Mesendoderm (in vitro differentiated cells): Measurements from ENCODE around the gene GPM6B.

ENCODE experiments used
- DNase-seq: peaks from one replicate; pipeline ENCODE4 v3.0.0; 2013
- H2AK5ac ChIP-seq: 2 replicates; pipeline ENCODE4 v1.6.1; 2013; ENCODE audit warnings: low read length, inconsistent platforms
- H2BK120ac ChIP-seq: 2 replicates; pipeline ENCODE4 v1.6.1; 2013; ENCODE audit warnings: low read depth, mild to moderate bottlenecking, low read length, moderate library complexity, mixed read lengths
- H2BK15ac ChIP-seq: replicated peaks from 2 replicates; pipeline ENCODE4 v1.6.1; 2013; ENCODE audit warnings: low read depth, mild to moderate bottlenecking, moderate library complexity
- H2BK5ac ChIP-seq: 2 replicates; pipeline ENCODE4 v1.6.1; 2013; ENCODE audit warnings: low read length, inconsistent platforms
- H3K18ac ChIP-seq: 2 replicates; pipeline ENCODE4 v1.6.1; 2013; ENCODE audit warnings: mild to moderate bottlenecking, low read length, mixed read lengths
- H3K23ac ChIP-seq: one replicate; pipeline ENCODE4 v1.6.1; 2013; ENCODE audit warnings: low read length
- H3K27ac ChIP-seq: 2 replicates; pipeline ENCODE4 v1.5.1; 2013; ENCODE audit warnings: low read depth, mild to moderate bottlenecking, inconsistent platforms, low read length, moderate library complexity
- H3K27me3 ChIP-seq: 2 replicates; pipeline ENCODE4 v1.6.1; 2013; ENCODE audit warnings: low read length, control low read depth, mild to moderate bottlenecking, inconsistent platforms; ENCODE audit not compliant: insufficient read depth, poor library complexity
- H3K36me3 ChIP-seq: 2 replicates; pipeline ENCODE4 v1.6.1; 2013; ENCODE audit warnings: low read length, inconsistent platforms; ENCODE audit not compliant: control insufficient read depth, insufficient read depth
- H3K4ac ChIP-seq: one replicate; pipeline ENCODE4 v1.6.1; 2013; ENCODE audit warnings: low read depth, mild to moderate bottlenecking, low read length, moderate library complexity
- H3K4me1 ChIP-seq: 2 replicates; pipeline ENCODE4 v1.6.1; 2013; ENCODE audit warnings: low read depth, low read length, inconsistent platforms; ENCODE audit not compliant: control insufficient read depth
- H3K4me2 ChIP-seq: 2 replicates; pipeline ENCODE4 v1.6.1; 2013; ENCODE audit warnings: low read length
- H3K4me3 ChIP-seq: 2 replicates; pipeline ENCODE4 v1.5.1; 2013; ENCODE audit warnings: mild to moderate bottlenecking, low read length
- H3K56ac ChIP-seq: one replicate; pipeline ENCODE4 v1.6.1; 2013; ENCODE audit warnings: low read length
- H3K79me1 ChIP-seq: 2 replicates; pipeline ENCODE4 v1.6.1; 2013; ENCODE audit warnings: low read length, inconsistent platforms
- H3K79me2 ChIP-seq: 2 replicates; pipeline ENCODE4 v1.6.1; 2013; ENCODE audit warnings: mild to moderate bottlenecking, low read length; ENCODE audit not compliant: control insufficient read depth, insufficient read depth
- H3K9ac ChIP-seq: 2 replicates; pipeline ENCODE4 v1.6.1; 2013; ENCODE audit warnings: low read length, inconsistent platforms
- H4K5ac ChIP-seq: one replicate; pipeline ENCODE4 v1.6.1; 2013; ENCODE audit warnings: low read length
- H4K8ac ChIP-seq: one replicate; pipeline ENCODE4 v1.6.1; 2013; ENCODE audit warnings: low read depth, mild to moderate bottlenecking, control low read depth, low read length, moderate library complexity
- WGBS: extraction: QIAGEN DNeasy Blood & Tissue Kit; methylation state at CpG from one replicate; pipeline ENCODE4 v1.1.7; 2013; ENCODE audit warnings: low lambda C conversion rate, missing lambda C conversion rate; ENCODE audit not compliant: insufficient coverage; ENCODE audit errors: extremely low coverage; 5-methylcytosine and 5-hydroxymethylcytosine counted together

Gene GPM6B

DNA sequence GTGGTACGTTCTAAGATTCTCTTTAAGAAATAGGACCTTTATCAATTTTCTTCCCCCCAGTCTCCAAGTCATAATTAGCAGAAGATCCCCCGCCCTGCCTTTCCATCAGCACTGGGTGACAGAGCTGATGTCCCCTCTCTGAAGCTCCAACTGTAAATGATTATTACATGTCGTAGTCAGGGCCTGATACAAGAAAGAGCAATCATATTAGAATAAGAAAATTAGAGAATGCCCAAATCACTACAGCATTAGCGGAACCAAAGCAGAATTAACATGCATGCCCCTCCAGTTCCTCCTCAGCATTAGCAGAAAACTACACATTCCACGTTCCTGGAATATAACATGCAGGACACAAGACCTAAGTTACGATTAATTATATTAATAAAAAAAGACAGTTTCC, 717 bp downstream of the GPM6B start:
- no CpG with 5 or more reads among the region's 6 CpGs for WGBS
- H3K23ac ChIP-seq, result no peak overlapping the region
- H2BK15ac ChIP-seq, result no peak overlapping the region
- H3K56ac ChIP-seq, result no peak overlapping the region
- no peak overlapping the region for H2BK5ac ChIP-seq
- no peak overlapping the region for H4K8ac ChIP-seq
- H3K4me2 ChIP-seq, result no peak overlapping the region
- no peaks in the 10 kb centered on the region for H3K4me1 ChIP-seq
- H3K27me3 ChIP-seq, result no peaks in the 10 kb centered on the region
- H3K4me3 ChIP-seq, result no peak overlapping the region
- no peak overlapping the region for H3K4ac ChIP-seq
- no peaks in the 10 kb centered on the region for H3K79me1 ChIP-seq
- H4K5ac ChIP-seq, result no peak overlapping the region
- H3K36me3 ChIP-seq, result no peaks in the 10 kb centered on the region
- no peak overlapping the region for H3K9ac ChIP-seq
- H3K79me2 ChIP-seq, result no peaks in the 10 kb centered on the region
- no peak overlapping the region for H2BK120ac ChIP-seq
- DNase-seq, result no peak
- H2AK5ac ChIP-seq, result no peak overlapping the region
- no peak overlapping the region for H3K18ac ChIP-seq
- no peak overlapping the region for H3K27ac ChIP-seq

GRCh38 chrX:13815664-13816063, 1.2 kb downstream of the GPM6B start:
- H3K27me3 ChIP-seq, result no peaks in the 10 kb centered on the region
- H2BK15ac ChIP-seq, result no peak overlapping the region
- no peak overlapping the region for H4K5ac ChIP-seq
- H4K8ac ChIP-seq, result no peak overlapping the region
- H3K4me1 ChIP-seq, result no peaks in the 10 kb centered on the region
- no peak overlapping the region for H3K27ac ChIP-seq
- H3K23ac ChIP-seq, result no peak overlapping the region
- no peak overlapping the region for H3K4ac ChIP-seq
- no peak overlapping the region for H2BK5ac ChIP-seq
- no peak overlapping the region for H3K4me2 ChIP-seq
- H2BK120ac ChIP-seq, result no peak overlapping the region
- no peak overlapping the region for H3K56ac ChIP-seq
- no peak for DNase-seq
- WGBS, result no CpG with 5 or more reads among the region's 7 CpGs
- H2AK5ac ChIP-seq, result no peak overlapping the region
- H3K36me3 ChIP-seq, result no peaks in the 10 kb centered on the region
- no peak overlapping the region for H3K9ac ChIP-seq
- no peak overlapping the region for H3K4me3 ChIP-seq
- no peak overlapping the region for H3K18ac ChIP-seq
- no peaks in the 10 kb centered on the region for H3K79me1 ChIP-seq
- H3K79me2 ChIP-seq, result no peaks in the 10 kb centered on the region

- Histone ChIP-seq H3K27ac (no peak overlapping the region), H2BK15ac (no peak overlapping the region)
- DNase-seq, result no peak
Measured at GRCh38 chrX:13808865-13809264, 8.0 kb downstream of the GPM6B start.

GRCh38 chrX:13808293-13808692, 8.6 kb downstream of the GPM6B start:
- no CpG with 5 or more reads among the region's 4 CpGs for WGBS
- Histone ChIP-seq H2AK5ac (no peak overlapping the region), H3K27me3 (no peaks in the 10 kb centered on the region), H4K8ac (no peak overlapping the region), H3K27ac (no peak overlapping the region), H2BK5ac (no peak overlapping the region), H3K18ac (no peak overlapping the region), H3K4me1 (no peaks in the 10 kb centered on the region), H3K79me1 (no peaks in the 10 kb centered on the region), H2BK15ac (no peak overlapping the region), H3K4me3 (no peak overlapping the region), H3K56ac (no peak overlapping the region), H3K36me3 (no peaks in the 10 kb centered on the region), H3K4ac (no peak overlapping the region), H3K79me2 (no peaks in the 10 kb centered on the region), H3K4me2 (no peak overlapping the region), H3K23ac (no peak overlapping the region), H2BK120ac (no peak overlapping the region), H4K5ac (no peak overlapping the region), H3K9ac (no peak overlapping the region)
- DNase-seq, result no peak

More at GRCh38 chrX:13808865-13809264, 8.0 kb downstream of the GPM6B start:
- H4K8ac ChIP-seq, result no peak overlapping the region
- no peaks in the 10 kb centered on the region for H3K36me3 ChIP-seq
- H2AK5ac ChIP-seq, result no peak overlapping the region
- no peak overlapping the region for H2BK5ac ChIP-seq
- no peaks in the 10 kb centered on the region for H3K4me1 ChIP-seq
- no peaks in the 10 kb centered on the region for H3K79me1 ChIP-seq
- no peak overlapping the region for H2BK120ac ChIP-seq
- H3K4ac ChIP-seq, result no peak overlapping the region
- no peak overlapping the region for H4K5ac ChIP-seq
- no peak overlapping the region for H3K18ac ChIP-seq
- no peak overlapping the region for H3K9ac ChIP-seq
- H3K79me2 ChIP-seq, result no peaks in the 10 kb centered on the region
- H3K56ac ChIP-seq, result no peak overlapping the region
- H3K27me3 ChIP-seq, result no peaks in the 10 kb centered on the region
- H3K4me3 ChIP-seq, result no peak overlapping the region
- no peak overlapping the region for H3K23ac ChIP-seq
- H3K4me2 ChIP-seq, result no peak overlapping the region

DNA sequence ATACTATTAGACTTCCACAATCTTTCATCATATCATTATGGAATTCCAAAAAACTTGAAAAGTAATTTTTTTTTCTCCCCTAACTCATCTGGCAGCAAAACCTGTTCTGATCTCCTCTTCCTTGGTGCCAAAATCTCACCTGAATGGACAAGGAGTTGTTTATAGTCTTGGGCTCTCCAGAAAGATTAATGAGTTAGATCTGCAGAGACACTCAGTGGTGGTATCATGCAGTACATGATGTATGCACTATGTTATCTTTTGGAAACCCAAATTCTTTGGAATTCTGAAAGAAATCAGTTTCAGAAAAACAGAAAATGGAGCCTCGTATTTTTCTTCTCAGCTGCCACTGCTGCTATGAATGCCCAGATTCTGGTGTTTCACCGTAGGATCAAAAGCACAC, 11.7 kb downstream of the GPM6B start:
- no peak overlapping the region for H3K4ac ChIP-seq
- whole genome bisulfite sequencing, result no CpG with 5 or more reads among the region's 2 CpGs
- H3K9ac ChIP-seq, result no peak overlapping the region
- H3K4me3 ChIP-seq, result no peak overlapping the region
- H3K23ac ChIP-seq, result no peak overlapping the region
- no peak overlapping the region for H2BK5ac ChIP-seq
- H3K27me3 ChIP-seq, result no peaks in the 10 kb centered on the region
- no peaks in the 10 kb centered on the region for H3K79me2 ChIP-seq
- H3K4me1 ChIP-seq, result peaks cover 3% of the 10 kb centered on the region
- H3K18ac ChIP-seq, result no peak overlapping the region
- no peaks in the 10 kb centered on the region for H3K36me3 ChIP-seq
- no peak overlapping the region for H4K8ac ChIP-seq
- H2BK120ac ChIP-seq, result no peak overlapping the region
- no peaks in the 10 kb centered on the region for H3K79me1 ChIP-seq
- H3K56ac ChIP-seq, result no peak overlapping the region
- no peak overlapping the region for H4K5ac ChIP-seq
- H3K4me2 ChIP-seq, result no peak overlapping the region
- H3K27ac ChIP-seq, result no peak overlapping the region
- DNase-seq, result no peak
- no peak overlapping the region for H2BK15ac ChIP-seq
- no peak overlapping the region for H2AK5ac ChIP-seq

- H4K5ac ChIP-seq, result no peak overlapping the region
- no peak overlapping the region for H3K23ac ChIP-seq
- H3K18ac ChIP-seq, result no peak overlapping the region
- H3K79me1 ChIP-seq, result no peaks in the 10 kb centered on the region
- H3K4me3 ChIP-seq, result no peak overlapping the region
- no peak overlapping the region for H2BK120ac ChIP-seq
- no peaks in the 10 kb centered on the region for H3K79me2 ChIP-seq
- peak overlapping the region; percentile 62 for H3K27ac ChIP-seq
- H3K56ac ChIP-seq, result no peak overlapping the region
- H3K4me2 ChIP-seq, result no peak overlapping the region
- H3K4me1 ChIP-seq, result peaks cover 3% of the 10 kb centered on the region
- no peaks in the 10 kb centered on the region for H3K27me3 ChIP-seq
- H4K8ac ChIP-seq, result no peak overlapping the region
- no peak overlapping the region for H2BK5ac ChIP-seq
- DNase-seq, result peak; percentile 82
- no peak overlapping the region for H2BK15ac ChIP-seq
- H2AK5ac ChIP-seq, result no peak overlapping the region
- no peaks in the 10 kb centered on the region for H3K36me3 ChIP-seq
- no peak overlapping the region for H3K4ac ChIP-seq
- WGBS, result no CpG with 5 or more reads among the region's 6 CpGs
- H3K9ac ChIP-seq, result no peak overlapping the region
Measured at GRCh38 chrX:13803116-13803515, 13.8 kb downstream of the GPM6B start.
